ENCODE data around the gene PEX1.
"Not testable (repeated sequence)": the region's sequence is repeated elsewhere in the genome, so short reads cannot be mapped to it uniquely, and the experiment has no call there.

Gene PEX1

GRCh38 chr7:92478711-92479110 is 49.6 kb downstream of the PEX1 start:
- TF ChIP-seq CTCF (IDR thresholded peaks at IDR 0.05; ENCODE audit: control extremely low read depth, extremely low read depth, low read depth, missing control alignments): no peak
- POLR2A ChIA-PET: no interaction called here

GRCh38 chr7:92478095-92478494 is 50.2 kb downstream of the PEX1 start:
- ChIA-PET CTCF (interaction anchor here (0.7 to 1.0 kb wide), 2 partner anchors 16 to 31 kb away, joined by 3 read pairs; partner anchors contain the start of gene GATAD1), POLR2A (no interaction called here)
- TF ChIP-seq CTCF (IDR thresholded peaks at IDR 0.05; ENCODE audit: control extremely low read depth, extremely low read depth, low read depth, missing control alignments): no peak
- DNase-seq (ENCODE audit: extremely low spot score): no peak

More at GRCh38 chr7:92478711-92479110, 49.6 kb downstream of the PEX1 start:
- CTCF ChIA-PET: interaction anchor here (0.7 to 1.0 kb wide), 2 partner anchors 17 to 32 kb away, joined by 3 read pairs; partner anchors contain the start of gene GATAD1
- DNase-seq (ENCODE audit: extremely low spot score): no peak

GRCh38 chr7:92477681-92478080 is 50.6 kb downstream of the PEX1 start, which contains the start of gene ERVW-1:
Gene ERVW-1 (minus strand): TSS chr7:92477946. CDS start chr7:92470381, 7,565 bp downstream.
- DNase-seq (ENCODE audit: extremely low spot score); POLR2A ChIA-PET; CTCF ChIA-PET: not testable (repeated sequence)

GRCh38 chr7:92475851-92476590 is 52.3 kb downstream of the PEX1 start:
- CTCF ChIA-PET: interaction anchor here (1.6 kb wide), 1 partner anchor 15 kb away, joined by 5 read pairs; no protein-coding TSS in a partner anchor
- DNase-seq (ENCODE audit: extremely low spot score); POLR2A ChIA-PET: not testable (repeated sequence)

- not testable (repeated sequence) for DNase-seq (ENCODE audit: extremely low spot score)
- CTCF ChIA-PET: interaction anchor here (1.6 kb wide), 1 partner anchor 14 kb away, joined by 5 read pairs; no protein-coding TSS in a partner anchor
- POLR2A ChIA-PET: interaction anchor here (0.7 kb wide), 1 partner anchor 1874 kb away, joined by 3 read pairs; no protein-coding TSS in a partner anchor
Observed at GRCh38 chr7:92475261-92475770, 53.0 kb downstream of the PEX1 start.

GRCh38 chr7:92473989-92474388 is 54.3 kb downstream of the PEX1 start:
- POLR2A ChIA-PET; DNase-seq (ENCODE audit: extremely low spot score); CTCF ChIA-PET: not testable (repeated sequence)

- CTCF ChIA-PET: interaction anchor here (2.1 to 2.8 kb wide), 2 partner anchors 21 to 43 kb away, joined by 5 to 9 read pairs; partner anchors contain the start of gene GATAD1
- POLR2A ChIA-PET; DNase-seq (ENCODE audit: extremely low spot score): not testable (repeated sequence)
Observed at GRCh38 chr7:92468589-92468988, 59.7 kb downstream of the PEX1 start.

- ChIA-PET POLR2A (no interaction called here), CTCF (interaction anchor here (1.4 to 2.8 kb wide), 3 partner anchors 9 to 22 kb away, joined by 3 to 9 read pairs (median 3); partner anchors contain the start of gene GATAD1)
- no peak for DNase-seq (ENCODE audit: extremely low spot score)
- no peak for TF ChIP-seq CTCF (IDR thresholded peaks at IDR 0.05; ENCODE audit: control extremely low read depth, extremely low read depth, low read depth, missing control alignments)
Observed at GRCh38 chr7:92466682-92467081, 61.6 kb downstream of the PEX1 start.

GRCh38 chr7:92464515-92464914 is 63.8 kb downstream of the PEX1 start:
- ChIA-PET POLR2A (no interaction called here), CTCF (interaction anchor here (1.3 kb wide), 1 partner anchor 17 kb away, joined by 5 read pairs; the partner anchor contains the start of gene GATAD1)
- no peak for DNase-seq (ENCODE audit: extremely low spot score)
- no peak for TF ChIP-seq CTCF (IDR thresholded peaks at IDR 0.05; ENCODE audit: control extremely low read depth, extremely low read depth, low read depth, missing control alignments)
